H1 (cell line): ENCODE data around the gene TMEM63A. TPM values are rescaled to one million over a fixed set of nuclear protein-coding genes. Genes with fewer than 3 reads are reported as not detected.

Source experiments
- CTCF ChIA-PET: fragments of 300-600 bp; sonication (Branson Sonifier 250); formaldehyde crosslinking; loops from one replicate; lab custom pipeline; 2021; ENCODE audit not compliant: partially characterized antibody; lab: Charles Lee
- POLR2A ChIA-PET: fragments of 300-600 bp; sonication (Branson Sonifier 250); formaldehyde crosslinking; loops from one replicate; lab custom pipeline; 2021; ENCODE audit warnings: inconsistent platforms; ENCODE audit not compliant: partially characterized antibody; lab: Charles Lee
- DNase-seq, 2 experiments: peaks; one replicate each; pipeline versions ENCODE4 v3.0.0 to v3.0.0-alpha.2; 2010 to 2022; ENCODE audit warnings: low spot score in 2 of 2, low read depth in 1 of 2, mixed read lengths in 1 of 2
- FAIRE-seq: peaks from 2 replicates; lab custom pipeline; 2011; peaks lifted over from hg19 to GRCh38; lab: Jason Lieb, UNC
- H2AFZ ChIP-seq: 2 replicates; pipeline ENCODE4 v1.8.1; 2012; ENCODE audit warnings: low read length, inconsistent platforms
- H2AK5ac ChIP-seq: 2 replicates; pipeline ENCODE4 v1.6.1; 2013; ENCODE audit warnings: low read depth, low read length
- H2BK120ac ChIP-seq: replicated peaks from 2 replicates; pipeline ENCODE3; 2013; ENCODE audit warnings: low read depth, low read length, inconsistent platforms
- H2BK12ac ChIP-seq: 2 replicates; pipeline ENCODE4 v1.6.1; 2013; ENCODE audit warnings: low read depth, low read length
- H2BK15ac ChIP-seq: 2 replicates; pipeline ENCODE4 v1.6.1; 2013; ENCODE audit warnings: low read length
- H2BK20ac ChIP-seq: 2 replicates; pipeline ENCODE4 v1.6.1; 2013; ENCODE audit warnings: low read length
- H2BK5ac ChIP-seq: 2 replicates; pipeline ENCODE4 v1.6.1; 2013; ENCODE audit warnings: low read depth, low read length
- H3K14ac ChIP-seq: 2 replicates; pipeline ENCODE4 v1.6.1; 2013; ENCODE audit warnings: inconsistent platforms; ENCODE audit not compliant: insufficient read length
- H3K18ac ChIP-seq: 2 replicates; pipeline ENCODE4 v1.6.1; 2013; ENCODE audit warnings: low read length; ENCODE audit errors: extremely low read depth
- H3K23ac ChIP-seq: 2 replicates; pipeline ENCODE4 v1.6.1; 2013; ENCODE audit warnings: inconsistent platforms; ENCODE audit not compliant: insufficient read length
- H3K23me2 ChIP-seq: 2 replicates; pipeline ENCODE4 v1.6.1; 2013; ENCODE audit warnings: low read depth, low read length
- H3K27ac ChIP-seq: 2 replicates; pipeline ENCODE4 v1.6.1; 2011; ENCODE audit warnings: low read depth, low read length, inconsistent platforms
- H3K27me3 ChIP-seq, 4 experiments: replicated peaks in 1 of 4; 1 replicate in 1 of 4; 2 replicates in 3 of 4; pipeline versions ENCODE4 v1.6.1 to v1.8.1; 2011 to 2013; ENCODE audit warnings: low read length in 3 of 4, mild to moderate bottlenecking in 3 of 4, inconsistent platforms in 2 of 4, mixed read lengths in 2 of 4, moderate library complexity in 1 of 4; ENCODE audit not compliant: control insufficient read depth in 3 of 4, insufficient read depth in 3 of 4; ENCODE audit errors: extremely low read depth in 1 of 4
- H3K36me3 ChIP-seq, 4 experiments: 2 replicates each; pipeline versions ENCODE4 v1.6.1 to v1.8.1; 2011 to 2013; ENCODE audit warnings: mild to moderate bottlenecking in 4 of 4, low read length in 3 of 4, moderate library complexity in 2 of 4, control low read depth in 1 of 4, inconsistent platforms in 1 of 4; ENCODE audit not compliant: insufficient read depth in 4 of 4, control insufficient read depth in 2 of 4
- H3K4ac ChIP-seq: replicated peaks from 2 replicates; pipeline ENCODE3; 2013; ENCODE audit warnings: low read length, low read depth, mixed read lengths, inconsistent platforms; ENCODE audit not compliant: insufficient read length
- H3K4me1 ChIP-seq, 4 experiments: replicated peaks in 1 of 4; 1 replicate in 1 of 4; 2 replicates in 3 of 4; pipeline versions ENCODE4 v1.6.1 to v1.8.1; 2011 to 2013; ENCODE audit warnings: low read length in 3 of 4, inconsistent platforms in 2 of 4, mixed read lengths in 1 of 4; ENCODE audit not compliant: insufficient read depth in 4 of 4, control insufficient read depth in 3 of 4
- H3K4me2 ChIP-seq, 2 experiments: 2 replicates each; pipeline versions ENCODE4 v1.6.1 to v1.8.1; 2011 to 2013; ENCODE audit warnings: low read depth in 2 of 2, low read length in 2 of 2, control low read depth in 1 of 2, inconsistent platforms in 1 of 2, mild to moderate bottlenecking in 1 of 2; ENCODE audit not compliant: insufficient read depth in 1 of 2
- H3K4me3 ChIP-seq, 4 experiments: fragments of 200-600, 300-600 bp in 1 of 4; sonication (generic), shearing (Covaris generic), sonication (Bioruptor Twin) in 1 of 4; 2 replicates each; pipeline versions ENCODE4 v1.5.1 to v1.8.1; 2011 to 2016; ENCODE audit warnings: low read length in 4 of 4, low read depth in 3 of 4, control low read depth in 2 of 4, inconsistent platforms in 2 of 4, mild to moderate bottlenecking in 2 of 4, mixed read lengths in 1 of 4, moderate library complexity in 1 of 4; ENCODE audit not compliant: insufficient read depth in 2 of 4; ENCODE audit errors: extremely low read depth in 1 of 4
- H3K56ac ChIP-seq: replicated peaks from 2 replicates; pipeline ENCODE3; 2013; ENCODE audit warnings: low read depth, mild to moderate bottlenecking, mixed read lengths, low read length, inconsistent platforms; ENCODE audit not compliant: insufficient read length
- H3K79me1 ChIP-seq: 2 replicates; pipeline ENCODE4 v1.6.1; 2013; ENCODE audit warnings: low read depth, low read length, control low read depth
- H3K79me2 ChIP-seq, 2 experiments: 2 replicates each; pipeline versions ENCODE4 v1.6.1 to v1.8.1; 2012 to 2013; ENCODE audit warnings: low read length in 2 of 2, mild to moderate bottlenecking in 2 of 2, inconsistent platforms in 1 of 2; ENCODE audit not compliant: insufficient read depth in 2 of 2, control insufficient read depth in 1 of 2
- H3K9ac ChIP-seq, 4 experiments: replicated peaks in 1 of 4; 1 replicate in 1 of 4; 2 replicates in 3 of 4; pipeline versions ENCODE4 v1.6.1 to v1.8.1; 2011 to 2013; ENCODE audit warnings: low read depth in 3 of 4, low read length in 3 of 4, control low read depth in 2 of 4, mild to moderate bottlenecking in 2 of 4, moderate library complexity in 2 of 4, inconsistent platforms in 1 of 4; ENCODE audit errors: extremely low read depth in 1 of 4
- H3K9me3 ChIP-seq, 2 experiments: 2 replicates each; pipeline versions ENCODE4 v1.6.1 to v1.8.1; 2012 to 2013; ENCODE audit warnings: mild to moderate bottlenecking in 2 of 2, moderate library complexity in 2 of 2, control low read depth in 1 of 2, inconsistent platforms in 1 of 2, low read depth in 1 of 2, low read length in 1 of 2, mixed read lengths in 1 of 2; ENCODE audit not compliant: insufficient read depth in 2 of 2
- H4K20me1 ChIP-seq, 2 experiments: replicated peaks in 1 of 2; 2 replicates each; pipeline versions ENCODE3 to v1.8.1; 2011 to 2013; ENCODE audit warnings: inconsistent platforms in 2 of 2, low read length in 2 of 2, mild to moderate bottlenecking in 1 of 2; ENCODE audit not compliant: insufficient read depth in 2 of 2, control insufficient read depth in 1 of 2
- H4K5ac ChIP-seq: 2 replicates; pipeline ENCODE4 v1.6.1; 2013; ENCODE audit warnings: low read length, low read depth, mixed read lengths, inconsistent platforms; ENCODE audit not compliant: insufficient read length
- H4K8ac ChIP-seq: 2 replicates; pipeline ENCODE4 v1.8.0; 2013; ENCODE audit warnings: mild to moderate bottlenecking, moderate library complexity, low read length, inconsistent platforms; ENCODE audit not compliant: insufficient read depth; ENCODE audit errors: extremely low read depth
- H4K91ac ChIP-seq: replicated peaks from 2 replicates; pipeline ENCODE3; 2013; ENCODE audit warnings: low read length, mixed read lengths, inconsistent platforms; ENCODE audit not compliant: insufficient read length
- CBX5 ChIP-seq: fragments of 300-800, 300-1000 bp; sonication (generic); IDR thresholded peaks from 2 replicates; pipeline ENCODE4 v1.7.1; 2016; ENCODE audit warnings: antibody characterized with exemption, low read length, low read depth
- CHD1 ChIP-seq: IDR thresholded peaks from 2 replicates; pipeline ENCODE4 v1.6.1; 2012; ENCODE audit warnings: low read depth, low read length, improper control_type of control experiment
- CHD2 ChIP-seq: IDR thresholded peaks from 2 replicates; pipeline ENCODE4 v1.6.1; 2012; ENCODE audit warnings: low read length, improper control_type of control experiment
- EP300 ChIP-seq, 2 experiments: IDR thresholded peaks; 1 replicate in 1 of 2; 2 replicates in 1 of 2; pipeline ENCODE4 v1.6.1; 2011 to 2012; ENCODE audit warnings: low read depth in 2 of 2, low read length in 2 of 2, mild to moderate bottlenecking in 2 of 2, borderline replicate concordance in 1 of 2, inconsistent platforms in 1 of 2, moderate library complexity in 1 of 2
- GABPA ChIP-seq: IDR thresholded peaks from 2 replicates; pipeline ENCODE4 v1.6.1; 2011; ENCODE audit warnings: mild to moderate bottlenecking, low read length, moderate library complexity, borderline replicate concordance; ENCODE audit not compliant: insufficient read depth
- KDM1A ChIP-seq: fragments of 200-600, 300-600 bp; sonication (generic); IDR thresholded peaks from 2 replicates; pipeline ENCODE4 v1.7.1; 2016; ENCODE audit warnings: mild to moderate bottlenecking, low read length, borderline replicate concordance
- KDM4A ChIP-seq: IDR thresholded peaks from one replicate; pipeline ENCODE4 v1.7.1; 2012; ENCODE audit warnings: low read depth, mild to moderate bottlenecking, moderate library complexity, low read length, inconsistent platforms; ENCODE audit not compliant: severe bottlenecking
- KDM5A ChIP-seq: fragments of 200-600 bp; IDR thresholded peaks from 2 replicates; pipeline ENCODE4 v1.7.1; 2012; ENCODE audit warnings: mild to moderate bottlenecking, low read length, inconsistent platforms, mixed read lengths
- MAX ChIP-seq: IDR thresholded peaks from 2 replicates; pipeline ENCODE4 v1.6.1; 2012; ENCODE audit warnings: inconsistent platforms
- NANOG ChIP-seq: IDR thresholded peaks from 2 replicates; pipeline ENCODE4 v1.6.1; 2011; ENCODE audit warnings: low read length, low read depth, mild to moderate bottlenecking, inconsistent platforms; ENCODE audit not compliant: insufficient read depth, poor library complexity, severe bottlenecking
- POLR2AphosphoS5 ChIP-seq: IDR thresholded peaks from 2 replicates; pipeline ENCODE4 v1.6.1; 2011; ENCODE audit warnings: low read depth, low read length
- SP4 ChIP-seq: IDR thresholded peaks from 2 replicates; pipeline ENCODE4 v1.6.1; 2012; ENCODE audit warnings: low read length, inconsistent platforms
- WGBS, 2 experiments: shearing (Covaris generic) in 1 of 2; methylation state at CpG; one replicate each; pipeline versions ENCODE4 v1.1.6 to v1.1.7; 2013 to 2015; ENCODE audit warnings: low lambda C conversion rate in 2 of 2, mixed read lengths in 2 of 2, inconsistent platforms in 1 of 2, low coverage in 1 of 2, missing lambda C conversion rate in 1 of 2; ENCODE audit not compliant: insufficient replicate concordance in 2 of 2, insufficient coverage in 1 of 2, insufficient read length in 1 of 2; ENCODE audit errors: extremely low coverage in 1 of 2, missing lambda C conversion rate in 1 of 2; 5-methylcytosine and 5-hydroxymethylcytosine counted together
- polyA plus RNA-seq, 7 experiments: library from polyadenylated mRNA; depleted of rRNA in 3 of 7; stranded (reverse) in 5 of 7; unstranded in 2 of 7; fragments of >200 nt in 5 of 7; fragments of 200-250 nt in 2 of 7; gene quantifications; 1 replicate in 5 of 7; 2 replicates in 1 of 7; 4 replicates in 1 of 7; pipeline versions ENCODE4 v1.2.1 to v1.2.3, GENCODE V29; 2011 to 2013; ENCODE audit warnings: missing spikeins in 2 of 7, mixed read lengths in 2 of 7
- total RNA-seq: library from RNA; stranded (reverse); fragmentation: NEBNext Ultra II Directional; extraction: Animal tissue kit (Norgen Biotek cat#: 25700); gene quantifications from 2 replicates; pipeline ENCODE4 v1.2.1, GENCODE V29; 2021
- TF ChIP-seq, protein P1 (sequence below): IDR thresholded peaks from 2 replicates; pipeline ENCODE4 v1.6.1; 2012; ENCODE audit warnings: inconsistent platforms

The TMEM63A gene
- total and polyA plus RNA-seq, 2 of the 8 experiments (the other 6 are each of a cell fraction or from before 2014, with no cell fraction given), result 26.1 to 55.4 TPM

DNA sequence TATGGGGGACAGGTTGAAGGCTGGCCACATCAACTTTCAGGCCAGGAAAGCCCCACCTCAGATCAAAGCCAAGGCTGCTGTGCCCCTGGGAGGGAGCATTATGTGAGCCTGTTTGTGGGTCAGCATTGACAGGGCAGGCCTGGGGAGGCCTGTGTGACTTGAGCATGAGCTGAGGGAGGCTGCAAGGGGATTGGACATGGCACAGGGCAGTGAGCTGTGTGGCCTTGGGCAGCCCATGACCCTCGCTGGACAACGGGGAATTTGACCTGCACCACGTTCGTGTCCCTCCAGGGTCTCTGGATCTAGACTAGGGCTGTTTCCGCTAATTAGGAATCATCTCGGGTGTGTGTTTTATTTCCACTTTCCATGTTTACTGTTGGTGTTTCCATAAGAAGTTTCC, 24.3 kb upstream of the TMEM63A start:
- CTCF ChIA-PET, result interaction anchor here (1.0 to 18.7 kb wide), 7 partner anchors 9 to 432 kb away, joined by 3 to 406 read pairs (median 4); partner anchors contain the start of genes LEFTY1 and TMEM63A
- H4K8ac ChIP-seq, result peak overlapping the region; percentile 12; the same call in 1 of the 2 replicates
- FAIRE-seq, result no peak
- TF ChIP-seq, protein P1, sequence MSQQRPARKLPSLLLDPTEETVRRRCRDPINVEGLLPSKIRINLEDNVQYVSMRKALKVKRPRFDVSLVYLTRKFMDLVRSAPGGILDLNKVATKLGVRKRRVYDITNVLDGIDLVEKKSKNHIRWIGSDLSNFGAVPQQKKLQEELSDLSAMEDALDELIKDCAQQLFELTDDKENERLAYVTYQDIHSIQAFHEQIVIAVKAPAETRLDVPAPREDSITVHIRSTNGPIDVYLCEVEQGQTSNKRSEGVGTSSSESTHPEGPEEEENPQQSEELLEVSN, result no peak
- no peak for TF ChIP-seq KDM5A
- TF ChIP-seq EP300 (IDR thresholded peaks at IDR 0.05; ENCODE audit: borderline replicate concordance in 1 of 2, low read depth in 2 of 2, low read length in 2 of 2), result no peak
- no peak for TF ChIP-seq KDM4A
- no peak for TF ChIP-seq CHD2
- no peak for TF ChIP-seq GABPA
- TF ChIP-seq CHD1, result no peak
- TF ChIP-seq SP4, result no peak
- TF ChIP-seq CBX5, result no peak
- no peak for TF ChIP-seq MAX
- no peak for TF ChIP-seq KDM1A
- no peak for TF ChIP-seq NANOG
- TF ChIP-seq POLR2AphosphoS5, result no peak

More for the DNA sequence above, 24.3 kb upstream of the TMEM63A start:
- H3K23ac ChIP-seq, result no peak overlapping the region
- no peak overlapping the region for H3K18ac ChIP-seq
- no peaks in the 10 kb centered on the region for H3K36me3 ChIP-seq
- peak overlapping the region; percentile 78; the same call in 1 of the 2 replicates for H2BK12ac ChIP-seq
- peaks cover 0 to 3% (median 1%) of the 10 kb centered on the region in 4 experiments; a peak in 2 of 7 replicates for H3K4me1 ChIP-seq
- peak overlapping the region; percentile 9; the same call in 1 of the 2 replicates for H2AK5ac ChIP-seq
- 87% methylated on average over 6 of the region's 6 CpGs; no CpG with 5 or more reads in 1 of the 2 experiments for WGBS, 2 experiments
- POLR2A ChIA-PET, result interaction anchor here (0.5 to 3.4 kb wide), 6 partner anchors 10 to 26 kb away, joined by 3 to 22 read pairs (median 3); partner anchors contain the start of gene PYCR2
- no peak overlapping the region for H4K5ac ChIP-seq
- H4K20me1 ChIP-seq, result no peaks in the 10 kb centered on the region
- no peaks in the 10 kb centered on the region for H3K9me3 ChIP-seq
- H3K4me3 ChIP-seq, result no peak overlapping the region
- H2BK5ac ChIP-seq, result no peak overlapping the region
- no peak overlapping the region for H3K14ac ChIP-seq
- no peak overlapping the region for H2BK120ac ChIP-seq
- H2BK20ac ChIP-seq, result no peak overlapping the region; the same call in 1 of the 2 replicates
- H3K27ac ChIP-seq, result no peak overlapping the region
- H3K4ac ChIP-seq, result no peak overlapping the region
- no peaks in the 10 kb centered on the region for H3K23me2 ChIP-seq
- no peaks in the 10 kb centered on the region; a peak in 1 of 7 replicates for H3K27me3 ChIP-seq
- H3K4me2 ChIP-seq, result no peak overlapping the region
- no peaks in the 10 kb centered on the region for H3K79me2 ChIP-seq
- no peak overlapping the region for H3K56ac ChIP-seq
- no peaks in the 10 kb centered on the region for H3K79me1 ChIP-seq
- H2AFZ ChIP-seq, result no peak overlapping the region
- peak overlapping the region; percentile 58 for H4K91ac ChIP-seq
- DNase-seq, result no peak
- H3K9ac ChIP-seq, result no peak overlapping the region
- H2BK15ac ChIP-seq, result no peak overlapping the region
